ENCODE results near the gene SFXN4. TPM values are rescaled to one million over a fixed set of nuclear protein-coding genes. Genes with fewer than 3 reads are reported as not detected.

Gene SFXN4
- total RNA-seq, 1 experiment from 2014 or later: 24.0 TPM

DNA sequence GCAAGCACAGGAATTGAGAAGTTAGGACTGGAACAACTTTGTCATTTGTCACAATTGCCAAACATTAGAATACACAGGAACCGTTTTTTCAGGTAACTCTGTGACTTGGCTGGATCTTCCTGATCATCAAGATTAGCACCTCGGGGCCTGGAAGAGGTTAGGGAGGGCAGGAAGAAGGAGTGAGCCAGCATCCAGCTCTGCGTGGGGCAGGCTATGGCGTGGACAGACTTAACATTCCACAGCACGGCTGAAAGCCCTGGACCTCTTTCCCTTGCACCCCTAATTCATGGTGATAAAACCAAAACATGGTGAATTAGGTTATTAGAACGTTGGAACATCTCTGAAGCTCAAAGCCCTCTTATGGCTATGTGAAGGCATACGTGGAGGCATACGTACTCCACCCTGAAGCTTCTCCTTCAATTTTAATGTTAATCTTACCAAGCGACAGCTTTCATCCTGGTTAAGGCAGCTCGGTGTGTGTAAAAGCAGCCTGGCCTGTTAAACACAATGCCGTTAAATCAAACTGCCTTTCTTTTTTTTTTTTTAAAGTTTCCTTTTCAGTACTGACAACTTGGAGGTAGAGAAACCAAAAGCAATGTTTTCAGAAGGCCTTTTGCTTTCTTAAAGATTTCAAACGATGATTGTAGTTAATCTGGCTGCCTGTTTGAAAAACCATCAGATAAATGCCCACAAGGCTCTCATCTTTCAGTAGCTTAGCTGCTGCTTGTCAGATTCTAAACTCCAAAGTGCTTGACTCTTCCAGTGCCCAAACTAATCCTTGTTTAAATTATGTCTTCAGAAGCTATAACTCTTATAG is 46.3 kb upstream of the SFXN4 start:
- Mint-ChIP-seq H3K27me3 (ENCODE audit: low read depth) (peaks cover 18% of the 10 kb centered on the region), H3K36me3 (no peaks in the 10 kb centered on the region), H3K4me1 (peaks cover 48% of the 10 kb centered on the region), H3K9me3 (no peaks in the 10 kb centered on the region), H3K4me3 (no peak overlapping the region), H3K27ac (no peak overlapping the region)
- DNase-seq (ENCODE audit: low spot score): no peak
- TF ChIP-seq, protein P1, sequence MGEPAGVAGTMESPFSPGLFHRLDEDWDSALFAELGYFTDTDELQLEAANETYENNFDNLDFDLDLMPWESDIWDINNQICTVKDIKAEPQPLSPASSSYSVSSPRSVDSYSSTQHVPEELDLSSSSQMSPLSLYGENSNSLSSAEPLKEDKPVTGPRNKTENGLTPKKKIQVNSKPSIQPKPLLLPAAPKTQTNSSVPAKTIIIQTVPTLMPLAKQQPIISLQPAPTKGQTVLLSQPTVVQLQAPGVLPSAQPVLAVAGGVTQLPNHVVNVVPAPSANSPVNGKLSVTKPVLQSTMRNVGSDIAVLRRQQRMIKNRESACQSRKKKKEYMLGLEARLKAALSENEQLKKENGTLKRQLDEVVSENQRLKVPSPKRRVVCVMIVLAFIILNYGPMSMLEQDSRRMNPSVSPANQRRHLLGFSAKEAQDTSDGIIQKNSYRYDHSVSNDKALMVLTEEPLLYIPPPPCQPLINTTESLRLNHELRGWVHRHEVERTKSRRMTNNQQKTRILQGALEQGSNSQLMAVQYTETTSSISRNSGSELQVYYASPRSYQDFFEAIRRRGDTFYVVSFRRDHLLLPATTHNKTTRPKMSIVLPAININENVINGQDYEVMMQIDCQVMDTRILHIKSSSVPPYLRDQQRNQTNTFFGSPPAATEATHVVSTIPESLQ (CRISPR knock-in tag; IDR thresholded peaks at IDR 0.05): no peak
- TF ChIP-seq ZBTB21 (CRISPR knock-in tag; IDR thresholded peaks at IDR 0.05; ENCODE audit: borderline replicate concordance): no peak
- TF ChIP-seq, protein P2, sequence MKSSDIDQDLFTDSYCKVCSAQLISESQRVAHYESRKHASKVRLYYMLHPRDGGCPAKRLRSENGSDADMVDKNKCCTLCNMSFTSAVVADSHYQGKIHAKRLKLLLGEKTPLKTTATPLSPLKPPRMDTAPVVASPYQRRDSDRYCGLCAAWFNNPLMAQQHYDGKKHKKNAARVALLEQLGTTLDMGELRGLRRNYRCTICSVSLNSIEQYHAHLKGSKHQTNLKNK (CRISPR knock-in tag; IDR thresholded peaks at IDR 0.05): no peak
- no peak for TF ChIP-seq GRHL2 (CRISPR knock-in tag; IDR thresholded peaks at IDR 0.05; ENCODE audit: insufficient replicate concordance, severe bottlenecking)
- TF ChIP-seq, protein P3, sequence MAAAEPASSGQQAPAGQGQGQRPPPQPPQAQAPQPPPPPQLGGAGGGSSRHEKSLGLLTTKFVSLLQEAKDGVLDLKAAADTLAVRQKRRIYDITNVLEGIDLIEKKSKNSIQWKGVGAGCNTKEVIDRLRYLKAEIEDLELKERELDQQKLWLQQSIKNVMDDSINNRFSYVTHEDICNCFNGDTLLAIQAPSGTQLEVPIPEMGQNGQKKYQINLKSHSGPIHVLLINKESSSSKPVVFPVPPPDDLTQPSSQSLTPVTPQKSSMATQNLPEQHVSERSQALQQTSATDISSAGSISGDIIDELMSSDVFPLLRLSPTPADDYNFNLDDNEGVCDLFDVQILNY (CRISPR knock-in tag; IDR thresholded peaks at IDR 0.05): no peak
- CTCF ChIA-PET: interaction anchor here (1.0 to 3.2 kb wide), 5 partner anchors 9 to 233 kb away, joined by 3 to 17 read pairs (median 7); no protein-coding TSS in a partner anchor
- ATAC-seq: no peak
- POLR2A ChIA-PET: interaction anchor here (0.5 kb wide), 1 partner anchor 79 kb away, joined by 5 read pairs; no protein-coding TSS in a partner anchor

DNA sequence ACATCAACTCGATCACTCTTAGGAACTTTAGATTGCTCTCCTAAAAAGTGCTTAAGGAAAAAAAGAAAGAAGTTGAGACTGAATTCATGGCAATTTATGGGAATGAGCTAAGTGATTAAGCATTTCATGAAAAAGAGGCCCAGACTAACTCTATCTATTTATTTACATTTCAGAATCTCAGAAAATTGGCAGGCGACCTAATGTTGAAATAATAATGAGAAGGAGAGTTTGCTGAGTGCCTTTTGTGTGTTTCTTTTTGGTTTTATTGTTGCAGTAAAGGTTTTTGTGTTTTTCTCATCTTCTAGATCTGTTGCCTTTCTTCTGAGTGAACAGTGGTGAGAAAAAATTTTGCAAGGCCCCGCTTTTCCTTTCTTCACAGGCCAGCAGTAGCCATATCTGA is 45.7 kb upstream of the SFXN4 start:
- Mint-ChIP-seq H3K9me3 (no peaks in the 10 kb centered on the region), H3K27me3 (ENCODE audit: low read depth) (peaks cover 18% of the 10 kb centered on the region), H3K4me1 (peaks cover 50% of the 10 kb centered on the region), H3K27ac (no peak overlapping the region), H3K36me3 (no peaks in the 10 kb centered on the region), H3K4me3 (no peak overlapping the region)
- ChIA-PET CTCF (interaction anchor here (1.7 to 3.2 kb wide), 4 partner anchors 11 to 234 kb away, joined by 3 to 17 read pairs (median 8); no protein-coding TSS in a partner anchor), POLR2A (interaction anchor here (0.5 kb wide), 1 partner anchor 79 kb away, joined by 5 read pairs; no protein-coding TSS in a partner anchor)
- no peak for ATAC-seq
- TF ChIP-seq OVOL2 (CRISPR knock-in tag; IDR thresholded peaks at IDR 0.05; ENCODE audit: borderline replicate concordance): no peak
- no peak for TF ChIP-seq ETV6 (CRISPR knock-in tag; IDR thresholded peaks at IDR 0.05)
- TF ChIP-seq ZNF671 (CRISPR knock-in tag; IDR thresholded peaks at IDR 0.05): no peak
- no peak for TF ChIP-seq HMGA2 (CRISPR knock-in tag; IDR thresholded peaks at IDR 0.05)
- TF ChIP-seq, protein P4, sequence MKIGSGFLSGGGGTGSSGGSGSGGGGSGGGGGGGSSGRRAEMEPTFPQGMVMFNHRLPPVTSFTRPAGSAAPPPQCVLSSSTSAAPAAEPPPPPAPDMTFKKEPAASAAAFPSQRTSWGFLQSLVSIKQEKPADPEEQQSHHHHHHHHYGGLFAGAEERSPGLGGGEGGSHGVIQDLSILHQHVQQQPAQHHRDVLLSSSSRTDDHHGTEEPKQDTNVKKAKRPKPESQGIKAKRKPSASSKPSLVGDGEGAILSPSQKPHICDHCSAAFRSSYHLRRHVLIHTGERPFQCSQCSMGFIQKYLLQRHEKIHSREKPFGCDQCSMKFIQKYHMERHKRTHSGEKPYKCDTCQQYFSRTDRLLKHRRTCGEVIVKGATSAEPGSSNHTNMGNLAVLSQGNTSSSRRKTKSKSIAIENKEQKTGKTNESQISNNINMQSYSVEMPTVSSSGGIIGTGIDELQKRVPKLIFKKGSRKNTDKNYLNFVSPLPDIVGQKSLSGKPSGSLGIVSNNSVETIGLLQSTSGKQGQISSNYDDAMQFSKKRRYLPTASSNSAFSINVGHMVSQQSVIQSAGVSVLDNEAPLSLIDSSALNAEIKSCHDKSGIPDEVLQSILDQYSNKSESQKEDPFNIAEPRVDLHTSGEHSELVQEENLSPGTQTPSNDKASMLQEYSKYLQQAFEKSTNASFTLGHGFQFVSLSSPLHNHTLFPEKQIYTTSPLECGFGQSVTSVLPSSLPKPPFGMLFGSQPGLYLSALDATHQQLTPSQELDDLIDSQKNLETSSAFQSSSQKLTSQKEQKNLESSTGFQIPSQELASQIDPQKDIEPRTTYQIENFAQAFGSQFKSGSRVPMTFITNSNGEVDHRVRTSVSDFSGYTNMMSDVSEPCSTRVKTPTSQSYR (CRISPR knock-in tag; IDR thresholded peaks at IDR 0.05): no peak
- TF ChIP-seq CBFB (CRISPR knock-in tag; IDR thresholded peaks at IDR 0.05; ENCODE audit: low read depth): no peak
- TF ChIP-seq JUN (CRISPR knock-in tag; IDR thresholded peaks at IDR 0.05): no peak
- no peak for TF ChIP-seq ZNF232 (CRISPR knock-in tag; IDR thresholded peaks at IDR 0.05)
- TF ChIP-seq ATF1 (CRISPR knock-in tag; IDR thresholded peaks at IDR 0.05): no peak
- TF ChIP-seq, protein P5, sequence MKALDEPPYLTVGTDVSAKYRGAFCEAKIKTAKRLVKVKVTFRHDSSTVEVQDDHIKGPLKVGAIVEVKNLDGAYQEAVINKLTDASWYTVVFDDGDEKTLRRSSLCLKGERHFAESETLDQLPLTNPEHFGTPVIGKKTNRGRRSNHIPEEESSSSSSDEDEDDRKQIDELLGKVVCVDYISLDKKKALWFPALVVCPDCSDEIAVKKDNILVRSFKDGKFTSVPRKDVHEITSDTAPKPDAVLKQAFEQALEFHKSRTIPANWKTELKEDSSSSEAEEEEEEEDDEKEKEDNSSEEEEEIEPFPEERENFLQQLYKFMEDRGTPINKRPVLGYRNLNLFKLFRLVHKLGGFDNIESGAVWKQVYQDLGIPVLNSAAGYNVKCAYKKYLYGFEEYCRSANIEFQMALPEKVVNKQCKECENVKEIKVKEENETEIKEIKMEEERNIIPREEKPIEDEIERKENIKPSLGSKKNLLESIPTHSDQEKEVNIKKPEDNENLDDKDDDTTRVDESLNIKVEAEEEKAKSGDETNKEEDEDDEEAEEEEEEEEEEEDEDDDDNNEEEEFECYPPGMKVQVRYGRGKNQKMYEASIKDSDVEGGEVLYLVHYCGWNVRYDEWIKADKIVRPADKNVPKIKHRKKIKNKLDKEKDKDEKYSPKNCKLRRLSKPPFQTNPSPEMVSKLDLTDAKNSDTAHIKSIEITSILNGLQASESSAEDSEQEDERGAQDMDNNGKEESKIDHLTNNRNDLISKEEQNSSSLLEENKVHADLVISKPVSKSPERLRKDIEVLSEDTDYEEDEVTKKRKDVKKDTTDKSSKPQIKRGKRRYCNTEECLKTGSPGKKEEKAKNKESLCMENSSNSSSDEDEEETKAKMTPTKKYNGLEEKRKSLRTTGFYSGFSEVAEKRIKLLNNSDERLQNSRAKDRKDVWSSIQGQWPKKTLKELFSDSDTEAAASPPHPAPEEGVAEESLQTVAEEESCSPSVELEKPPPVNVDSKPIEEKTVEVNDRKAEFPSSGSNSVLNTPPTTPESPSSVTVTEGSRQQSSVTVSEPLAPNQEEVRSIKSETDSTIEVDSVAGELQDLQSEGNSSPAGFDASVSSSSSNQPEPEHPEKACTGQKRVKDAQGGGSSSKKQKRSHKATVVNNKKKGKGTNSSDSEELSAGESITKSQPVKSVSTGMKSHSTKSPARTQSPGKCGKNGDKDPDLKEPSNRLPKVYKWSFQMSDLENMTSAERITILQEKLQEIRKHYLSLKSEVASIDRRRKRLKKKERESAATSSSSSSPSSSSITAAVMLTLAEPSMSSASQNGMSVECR (CRISPR knock-in tag; IDR thresholded peaks at IDR 0.05; ENCODE audit: borderline replicate concordance): no peak
- no peak for DNase-seq (ENCODE audit: low spot score)
